SU-DHL-6 (cell line): ENCODE results near the gene CD80.

Experiments used
- H2AFZ ChIP-seq: fragments of 200-600 bp; sonication (generic); 2 replicates; pipeline ENCODE4 v1.6.1; 2014; ENCODE audit warnings: low read depth, mild to moderate bottlenecking, moderate library complexity, mixed read lengths, antibody characterized with exemption, low read length; ENCODE audit not compliant: severe bottlenecking
- H3F3A ChIP-seq: fragments of 200-600 bp; shearing (Covaris generic); 2 replicates; pipeline ENCODE4 v1.6.0; 2016; ENCODE audit warnings: antibody characterized with exemption, mild to moderate bottlenecking; ENCODE audit not compliant: insufficient read depth
- H3K27ac ChIP-seq: fragments of 200-600 bp; sonication (generic); 2 replicates; pipeline ENCODE4 v1.5.1; 2016; ENCODE audit warnings: low read depth, mild to moderate bottlenecking, low read length, moderate library complexity, mixed read lengths
- H3K27me3 ChIP-seq: fragments of 200-600 bp; sonication (generic), shearing (Covaris generic); 2 replicates; pipeline ENCODE4 v1.6.0; 2014; ENCODE audit warnings: mild to moderate bottlenecking, low read length
- H3K36me3 ChIP-seq: fragments of 200-600 bp; sonication (generic); 2 replicates; pipeline ENCODE4 v1.6.1; 2014; ENCODE audit warnings: mild to moderate bottlenecking, low read length, mixed read lengths
- H3K4me2 ChIP-seq: fragments of 300-600, 200-600 bp; shearing (Covaris generic), sonication (generic); 2 replicates; pipeline ENCODE4 v1.6.0; 2014; ENCODE audit warnings: low read length, low read depth, mild to moderate bottlenecking; ENCODE audit not compliant: poor library complexity, severe bottlenecking
- H3K4me3 ChIP-seq: fragments of 200-600 bp; sonication (generic); 2 replicates; pipeline ENCODE4 v1.5.1; 2014; ENCODE audit warnings: antibody characterized with exemption, low read length, mild to moderate bottlenecking, mixed read lengths; ENCODE audit not compliant: insufficient read depth, poor library complexity, severe bottlenecking
- H3K79me2 ChIP-seq: fragments of 200-600 bp; sonication (generic); 2 replicates; pipeline ENCODE4 v1.6.1; 2014; ENCODE audit warnings: mild to moderate bottlenecking, low read length, moderate library complexity; ENCODE audit not compliant: insufficient read depth
- H3K9ac ChIP-seq: fragments of 200-600 bp; sonication (generic); 2 replicates; pipeline ENCODE4 v1.7.0; 2014; ENCODE audit warnings: mild to moderate bottlenecking, low read length
- H3K9me2 ChIP-seq: fragments of 200-600 bp; sonication (generic); replicated peaks from 2 replicates; pipeline ENCODE4 v1.6.1; 2014; ENCODE audit warnings: low read length; ENCODE audit not compliant: insufficient read depth
- H3K9me3 ChIP-seq: fragments of 200-600 bp; sonication (generic); 2 replicates; pipeline ENCODE4 v1.6.1; 2014; ENCODE audit warnings: low read length, mixed read lengths; ENCODE audit not compliant: insufficient read depth
- H4K20me1 ChIP-seq: fragments of 200-600 bp; sonication (generic); 2 replicates; pipeline ENCODE4 v1.6.1; 2014; ENCODE audit warnings: low read depth, mild to moderate bottlenecking, antibody characterized with exemption, low read length, moderate library complexity, mixed read lengths
- EZH2phosphoT487 ChIP-seq: fragments of 200-600 bp; sonication (generic), shearing (Covaris generic); conservative IDR thresholded peaks from 2 replicates; pipeline ENCODE4 v1.6.1; 2018; ENCODE audit warnings: mild to moderate bottlenecking, antibody characterized with exemption, low read length, moderate library complexity, mixed read lengths
- TF ChIP-seq, protein P1 (sequence below): fragments of 200-600 bp; sonication (generic); IDR thresholded peaks from one replicate; pipeline ENCODE4 v1.5.1; 2017; ENCODE audit warnings: antibody characterized with exemption, mild to moderate bottlenecking, low read length, moderate library complexity; ENCODE audit not compliant: insufficient read depth, poor library complexity, severe bottlenecking

Gene CD80

DNA sequence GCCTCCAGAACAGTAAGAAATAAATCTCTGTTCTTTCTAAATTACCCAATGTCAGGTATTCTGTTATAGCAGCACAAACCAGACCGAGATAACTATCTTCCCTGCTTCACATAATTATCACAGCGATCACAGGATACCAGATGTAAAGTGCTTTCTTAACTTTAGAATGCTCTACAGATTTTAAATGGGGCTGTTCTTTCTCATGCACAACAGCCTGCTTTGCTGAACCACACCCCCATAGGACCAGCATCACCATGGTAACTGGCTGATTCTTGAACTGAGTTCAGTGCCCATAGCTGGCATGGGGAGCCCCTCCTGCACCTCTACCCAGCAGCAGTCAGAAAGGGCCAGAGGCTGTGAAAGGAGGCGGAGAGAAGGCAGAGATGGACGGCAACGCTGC is 7.8 kb downstream of the CD80 start:
- Histone ChIP-seq H2AFZ (no peak overlapping the region), H3K36me3 (peaks cover 18% of the 10 kb centered on the region), H4K20me1 (no peaks in the 10 kb centered on the region), H3K9me2 (no peaks in the 10 kb centered on the region), H3K4me3 (no peak overlapping the region), H3F3A (no peaks in the 10 kb centered on the region; the same call in 1 of the 2 replicates), H3K27me3 (no peaks in the 10 kb centered on the region), H3K27ac (no peak overlapping the region), H3K4me2 (no peak overlapping the region), H3K9me3 (no peaks in the 10 kb centered on the region), H3K9ac (no peak overlapping the region), H3K79me2 (peaks cover 85% of the 10 kb centered on the region)
- no peak for TF ChIP-seq EZH2phosphoT487
- TF ChIP-seq, protein P1, sequence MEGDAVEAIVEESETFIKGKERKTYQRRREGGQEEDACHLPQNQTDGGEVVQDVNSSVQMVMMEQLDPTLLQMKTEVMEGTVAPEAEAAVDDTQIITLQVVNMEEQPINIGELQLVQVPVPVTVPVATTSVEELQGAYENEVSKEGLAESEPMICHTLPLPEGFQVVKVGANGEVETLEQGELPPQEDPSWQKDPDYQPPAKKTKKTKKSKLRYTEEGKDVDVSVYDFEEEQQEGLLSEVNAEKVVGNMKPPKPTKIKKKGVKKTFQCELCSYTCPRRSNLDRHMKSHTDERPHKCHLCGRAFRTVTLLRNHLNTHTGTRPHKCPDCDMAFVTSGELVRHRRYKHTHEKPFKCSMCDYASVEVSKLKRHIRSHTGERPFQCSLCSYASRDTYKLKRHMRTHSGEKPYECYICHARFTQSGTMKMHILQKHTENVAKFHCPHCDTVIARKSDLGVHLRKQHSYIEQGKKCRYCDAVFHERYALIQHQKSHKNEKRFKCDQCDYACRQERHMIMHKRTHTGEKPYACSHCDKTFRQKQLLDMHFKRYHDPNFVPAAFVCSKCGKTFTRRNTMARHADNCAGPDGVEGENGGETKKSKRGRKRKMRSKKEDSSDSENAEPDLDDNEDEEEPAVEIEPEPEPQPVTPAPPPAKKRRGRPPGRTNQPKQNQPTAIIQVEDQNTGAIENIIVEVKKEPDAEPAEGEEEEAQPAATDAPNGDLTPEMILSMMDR = no peak

DNA sequence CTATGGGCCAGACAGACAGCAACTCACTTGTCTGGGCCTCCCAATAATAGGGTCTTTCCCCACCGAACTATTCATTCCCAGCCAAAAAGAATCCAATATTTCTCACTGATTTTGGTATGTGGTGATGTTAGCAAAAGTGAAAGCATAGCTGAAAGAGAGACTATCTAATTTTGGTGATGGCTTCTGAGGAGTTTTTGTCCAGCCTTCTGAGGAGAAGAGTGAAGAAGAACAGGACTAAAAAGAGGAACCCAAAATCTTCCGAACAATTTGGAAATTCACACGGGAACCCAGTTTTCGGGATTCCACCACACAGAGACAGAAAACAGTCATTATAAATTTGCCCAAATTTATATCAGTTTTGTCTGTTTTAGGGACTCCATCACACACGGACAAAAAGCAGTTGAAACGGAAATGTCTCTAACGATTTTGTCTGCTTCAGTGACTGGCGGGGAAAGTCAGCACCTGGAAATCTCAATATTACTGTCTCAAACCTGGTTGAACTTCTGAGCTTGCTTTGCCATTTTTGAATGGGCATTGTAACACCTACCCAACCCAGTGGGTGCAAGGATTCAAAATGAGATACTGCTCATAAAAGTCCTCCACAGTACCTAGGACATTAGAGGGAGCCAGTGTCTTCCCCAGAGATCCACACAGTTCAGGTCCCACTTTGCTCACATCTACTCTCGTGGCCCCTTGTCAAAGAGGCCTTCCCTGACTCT is 9.1 kb downstream of the CD80 start:
- 0 out of 2 replicates have a peak, but pooled peaks cover 10% of the 10 kb centered on the region for H3K36me3 ChIP-seq
- no peak overlapping the region for H3K4me3 ChIP-seq
- no peak overlapping the region for H3K27ac ChIP-seq
- H3K79me2 ChIP-seq = peaks cover 72% of the 10 kb centered on the region
- TF ChIP-seq EZH2phosphoT487 = no peak
- TF ChIP-seq, protein P1 = no peak
- H3K27me3 ChIP-seq = no peaks in the 10 kb centered on the region
- H3F3A ChIP-seq = no peaks in the 10 kb centered on the region; the same call in 1 of the 2 replicates
- H3K9me2 ChIP-seq = no peaks in the 10 kb centered on the region
- no peaks in the 10 kb centered on the region for H4K20me1 ChIP-seq
- no peaks in the 10 kb centered on the region for H3K9me3 ChIP-seq
- no peak overlapping the region for H2AFZ ChIP-seq
- no peak overlapping the region for H3K9ac ChIP-seq
- H3K4me2 ChIP-seq = no peak overlapping the region

DNA sequence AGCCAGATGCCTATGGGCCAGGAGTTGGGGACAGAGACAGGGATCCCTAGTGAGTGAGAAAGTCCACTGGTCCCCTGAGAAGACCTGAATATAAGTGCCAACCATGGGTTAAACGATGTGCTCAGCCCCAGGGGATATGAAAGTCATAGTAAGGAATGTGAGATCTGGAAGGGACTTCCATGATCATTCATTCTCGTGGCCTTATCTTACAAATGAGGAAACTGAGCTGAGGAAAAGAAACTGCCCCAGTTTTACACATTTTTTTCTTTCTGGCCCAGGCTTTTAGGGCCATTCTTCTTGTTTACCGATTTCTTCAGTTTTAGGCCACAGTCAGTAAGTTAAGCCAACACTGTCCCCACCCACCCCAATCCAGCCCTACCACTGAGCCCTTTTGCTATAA is 11.1 kb downstream of the CD80 start:
- Histone ChIP-seq H3K27ac (no peak overlapping the region), H3K9me3 (no peaks in the 10 kb centered on the region), H2AFZ (no peak overlapping the region), H4K20me1 (no peaks in the 10 kb centered on the region), H3F3A (no peaks in the 10 kb centered on the region), H3K9me2 (no peaks in the 10 kb centered on the region), H3K4me2 (no peak overlapping the region), H3K36me3 (peaks cover 16% of the 10 kb centered on the region), H3K27me3 (no peaks in the 10 kb centered on the region), H3K9ac (no peak overlapping the region), H3K4me3 (no peak overlapping the region), H3K79me2 (peaks cover 52% of the 10 kb centered on the region)
- TF ChIP-seq EZH2phosphoT487 = no peak
- TF ChIP-seq, protein P1 = no peak
